HL-60 (cell line): Measurements from ENCODE around the gene GSTM2.
"Not testable (repeated sequence)": the region's sequence is repeated elsewhere in the genome, so short reads cannot be mapped to it uniquely, and the experiment has no call there.

Experiments
- CTCF ChIP-seq: IDR thresholded peaks from one replicate; pipeline ENCODE4 v1.5.1; 2011; ENCODE audit warnings: low read length, control low read depth, inconsistent platforms; ENCODE audit not compliant: insufficient read depth
- POLR2AphosphoS5 ChIP-seq: IDR thresholded peaks from 2 replicates; pipeline ENCODE4 v1.6.1; 2012; ENCODE audit warnings: low read depth
- REST ChIP-seq: IDR thresholded peaks from 2 replicates; pipeline ENCODE4 v1.6.1; 2012; ENCODE audit warnings: low read depth; ENCODE audit not compliant: insufficient replicate concordance

- TF ChIP-seq POLR2AphosphoS5, REST, CTCF: not testable (repeated sequence)
These were observed 41.1 kb downstream of the GSTM2 start for GRCh38 chr1:109708949-109709348.
